NCI-H345 treated with DMSO at 0.1 percent for 48 hours (cell line): ENCODE measurements around the gene TMTC2.
"Not testable (repeated sequence)": the region's sequence is repeated elsewhere in the genome, so short reads cannot be mapped to it uniquely, and the experiment has no call there.

Experiments
- DNase-seq: peaks from one replicate; lab custom pipeline; 2025; ENCODE audit not compliant: unreplicated experiment; lab: John Stamatoyannopoulos, UW

The TMTC2 gene

DNA sequence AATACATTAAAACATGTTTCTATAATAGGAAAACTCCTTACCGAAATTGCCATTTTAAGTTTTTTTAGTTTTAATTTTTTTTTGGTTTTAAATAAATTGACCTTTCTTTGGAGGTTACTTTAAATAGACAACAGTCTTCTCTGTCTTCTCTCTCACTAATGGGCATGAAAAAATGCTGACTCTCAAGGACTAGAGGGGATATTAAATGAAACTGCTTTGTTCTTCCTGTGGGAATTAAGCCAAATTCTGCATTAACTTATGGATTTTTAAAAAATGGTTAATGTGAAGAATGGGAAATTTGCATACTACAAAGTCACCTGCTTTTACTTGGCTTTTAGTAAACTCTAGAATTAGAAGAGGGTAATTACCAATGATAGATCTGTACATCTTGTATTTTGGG, 378.9 kb downstream of the TMTC2 start:
- DNase-seq, result no peak

DNA sequence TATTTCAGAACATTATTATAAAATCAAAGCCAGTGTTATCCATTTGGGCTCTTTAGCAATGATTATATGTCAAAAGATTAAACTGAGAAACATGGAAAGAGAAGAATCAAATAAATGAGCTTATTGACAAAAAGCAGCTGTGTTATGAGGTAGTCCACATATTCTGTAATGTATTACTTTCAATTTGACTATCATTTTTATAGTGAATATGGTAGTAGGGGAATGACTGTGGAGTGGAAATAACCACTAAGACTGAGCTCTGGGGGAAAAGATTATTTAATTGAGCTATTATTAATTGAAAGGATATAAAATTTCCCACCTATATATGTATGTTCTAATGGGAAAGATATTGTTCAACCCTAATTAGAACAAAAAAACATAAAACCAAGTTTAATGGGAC, 381.3 kb downstream of the TMTC2 start:
- DNase-seq, result no peak

DNA sequence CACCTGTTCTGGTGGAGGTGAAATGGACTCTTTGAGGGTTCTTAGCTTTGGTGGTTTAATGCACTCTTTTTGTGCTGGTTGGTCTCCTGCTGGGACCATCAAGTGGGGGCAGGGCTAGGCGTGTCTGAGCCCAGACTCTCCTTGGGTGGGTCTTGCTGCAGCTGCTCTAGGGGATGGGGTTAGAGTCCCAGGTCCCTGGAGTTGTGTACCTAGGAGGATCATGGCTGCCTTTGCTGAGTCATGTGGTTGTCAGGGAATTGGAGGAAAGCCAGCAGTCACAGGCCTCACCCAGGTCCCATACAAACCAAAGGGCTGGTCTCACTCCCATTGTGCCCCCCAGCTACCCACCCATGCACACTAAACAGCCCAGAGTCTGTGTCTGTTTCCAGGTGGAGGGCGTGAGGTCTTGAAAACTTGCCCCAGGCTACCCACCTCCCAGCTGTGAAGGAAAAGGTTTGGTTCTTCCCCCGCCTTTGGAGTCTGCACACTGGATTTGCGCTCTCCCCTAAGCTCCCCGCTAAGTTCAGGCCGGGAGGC, 387.7 kb downstream of the TMTC2 start:
- DNase-seq, result no peak

- DNase-seq, result no peak
These were observed 388.8 kb downstream of the TMTC2 start for GRCh38 chr12:83075471-83075870.

DNA sequence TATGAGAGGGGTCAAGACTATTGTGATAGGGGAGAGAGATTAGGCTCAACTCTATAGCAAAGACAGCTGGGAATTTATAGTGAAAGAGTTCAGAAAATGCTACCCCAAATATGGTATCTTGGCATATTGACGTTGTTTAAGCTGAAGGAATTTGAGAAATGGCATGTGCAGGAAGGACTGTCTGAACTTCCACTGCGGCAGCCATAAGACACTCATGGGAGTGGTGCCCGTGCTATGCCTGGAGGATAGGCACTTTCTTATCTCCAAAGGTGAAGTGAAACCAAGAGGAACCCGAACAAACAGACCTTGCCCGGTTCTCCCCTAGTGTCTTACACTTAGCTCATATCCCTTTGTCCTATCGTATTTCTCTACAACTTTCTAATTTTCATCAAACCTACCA, 390.3 kb downstream of the TMTC2 start:
- no peak for DNase-seq

- no peak for DNase-seq
These were observed 396.1 kb downstream of the TMTC2 start for GRCh38 chr12:83082690-83083276.

DNA sequence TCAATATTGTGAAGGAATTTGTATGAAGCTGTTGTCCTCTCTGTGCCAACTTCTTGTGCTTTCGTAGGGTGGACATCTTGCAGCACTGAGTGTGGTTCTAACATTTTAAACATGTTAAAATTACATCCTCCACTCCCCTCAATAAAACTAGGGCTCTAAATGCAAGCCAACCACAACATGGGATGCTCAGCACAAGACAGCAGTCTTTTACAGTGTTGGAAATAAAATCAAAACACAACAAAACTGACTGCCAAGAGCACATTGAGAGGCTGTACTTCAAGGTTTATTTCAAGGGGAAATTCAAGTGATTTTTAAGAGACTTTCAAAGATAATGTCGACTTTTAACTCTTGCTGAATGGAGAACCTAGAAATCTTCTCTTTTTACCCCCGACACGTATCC, 396.9 kb downstream of the TMTC2 start:
- no peak for DNase-seq

DNA sequence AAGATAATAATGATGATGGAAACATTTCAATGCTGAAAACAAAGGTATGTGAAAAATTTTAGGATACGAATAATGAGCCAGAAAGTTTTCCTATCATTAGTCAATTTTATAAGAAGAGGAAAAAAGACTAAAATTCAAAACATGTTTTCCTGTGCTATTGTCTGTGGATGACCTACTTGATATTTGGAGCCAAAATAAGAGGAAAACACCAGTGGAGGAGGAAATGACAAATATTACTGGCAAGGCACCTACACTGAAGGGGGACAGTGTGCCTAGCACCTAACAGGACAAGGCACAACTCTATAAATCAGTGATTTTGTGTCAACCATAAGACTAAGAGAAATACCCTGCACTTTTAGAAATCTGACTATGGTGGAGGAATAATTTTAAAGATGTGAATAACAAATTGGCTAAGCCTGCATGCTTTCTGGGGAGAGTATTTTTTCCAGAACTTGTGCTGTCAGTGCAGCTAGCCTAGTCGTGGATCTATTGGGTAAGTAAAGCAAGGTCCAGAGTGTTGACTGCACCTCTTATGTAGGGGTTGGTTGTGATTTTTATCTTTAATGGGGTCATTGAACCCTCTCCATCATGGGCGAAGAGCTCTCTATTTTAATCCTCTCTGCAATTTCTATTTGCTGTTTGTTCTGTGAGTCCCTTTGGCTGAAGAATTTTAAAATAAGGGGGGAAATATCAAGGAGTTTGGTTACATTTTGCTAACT, 398.0 kb downstream of the TMTC2 start:
- no peak for DNase-seq

DNA sequence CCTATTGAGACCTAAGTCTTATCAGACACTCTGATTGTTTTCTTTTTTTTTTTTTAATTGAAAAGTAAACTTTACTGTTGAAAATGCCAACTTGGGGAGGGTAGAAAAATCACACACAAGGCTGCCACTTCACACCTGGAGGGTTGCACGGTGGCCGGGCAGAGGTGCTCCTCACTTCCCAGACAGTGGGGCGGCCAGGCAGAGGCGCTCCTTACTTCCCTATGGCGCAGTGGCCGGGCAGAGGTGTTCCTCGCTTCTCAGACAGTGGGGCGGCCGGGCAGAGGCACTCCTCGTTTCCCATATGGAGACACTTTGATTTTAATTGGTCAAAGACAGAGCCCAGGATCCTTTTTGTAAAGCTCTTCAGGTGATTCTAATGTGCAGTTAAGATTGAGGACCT, 399.3 kb downstream of the TMTC2 start:
- no peak for DNase-seq

- no peak for DNase-seq
These were observed 402.9 kb downstream of the TMTC2 start for GRCh38 chr12:83089575-83089974.

GRCh38 chr12:83092129-83092528, 405.4 kb downstream of the TMTC2 start:
- DNase-seq, result no peak

DNA sequence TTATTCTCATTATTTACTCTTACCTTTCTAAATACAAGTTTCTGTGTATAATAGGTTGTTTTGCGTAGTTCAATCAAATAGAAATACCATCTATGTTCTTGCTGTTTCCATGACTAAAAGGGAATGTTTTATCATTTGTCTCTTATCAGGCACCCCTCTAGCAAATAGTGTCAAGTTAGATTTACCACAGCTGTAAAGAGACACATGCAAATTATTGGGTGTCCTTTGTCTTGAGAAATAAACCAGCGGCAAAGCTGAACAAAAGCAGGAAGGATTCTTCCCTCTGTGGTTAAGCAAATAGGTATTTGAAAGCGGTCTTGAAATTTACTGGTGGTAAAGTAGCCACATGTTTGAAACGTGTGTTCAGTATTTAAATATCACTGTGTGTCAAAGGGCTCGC, 405.9 kb downstream of the TMTC2 start:
- DNase-seq, result no peak

- DNase-seq, result no peak
These were observed 406.7 kb downstream of the TMTC2 start for GRCh38 chr12:83093426-83093825.

DNA sequence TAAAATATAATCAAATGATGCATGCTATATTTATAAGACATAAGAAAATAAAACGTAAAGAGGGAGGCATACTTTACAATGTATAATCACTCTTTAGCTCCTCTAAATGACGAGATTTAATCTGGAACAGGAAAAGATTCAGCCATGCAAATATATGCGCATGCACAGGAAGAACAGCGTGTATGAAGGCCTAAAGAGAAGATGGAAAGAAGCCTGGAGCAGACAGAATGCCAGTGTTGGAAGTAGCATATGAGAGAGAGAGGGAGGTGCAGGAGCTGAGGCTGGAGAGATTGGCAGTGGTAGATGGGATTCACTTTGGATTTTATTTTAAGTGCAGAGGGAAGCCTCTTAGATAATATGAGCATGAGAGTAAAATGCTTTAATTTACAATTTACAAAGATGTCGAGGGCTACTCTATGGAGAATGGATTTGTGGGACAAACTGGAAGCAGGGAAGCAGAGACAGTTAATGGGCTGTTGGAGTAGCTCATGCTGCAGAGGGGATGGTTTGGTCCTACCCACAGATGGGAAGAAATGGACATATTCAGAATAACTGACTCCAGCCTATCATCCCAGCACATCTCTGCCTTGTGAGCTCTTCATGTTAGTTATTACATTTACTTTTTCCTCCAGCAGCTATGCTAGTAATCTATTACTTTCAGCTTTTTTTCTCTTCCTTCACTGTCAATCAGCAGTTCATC, 411.1 kb downstream of the TMTC2 start:
- DNase-seq, result no peak

DNA sequence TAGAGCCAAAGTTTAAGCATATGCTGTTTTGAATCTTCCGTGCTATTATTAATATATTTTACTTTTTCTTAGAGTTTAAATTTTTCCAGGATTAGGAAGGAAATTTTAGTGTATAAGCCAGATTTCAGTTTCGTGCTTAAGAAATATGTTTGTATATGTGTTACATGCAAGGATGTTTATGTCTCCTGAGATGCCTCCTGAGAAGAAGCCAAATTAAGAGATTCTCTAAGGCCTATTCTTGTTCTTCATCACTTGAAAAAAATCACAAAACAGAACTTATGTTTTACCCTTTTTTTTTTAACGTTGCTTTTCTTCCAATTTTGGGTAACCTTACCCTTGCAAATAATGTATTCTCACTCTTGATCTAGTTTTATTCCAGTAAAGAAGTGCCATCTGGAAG, 412.7 kb downstream of the TMTC2 start:
- DNase-seq, result no peak

DNA sequence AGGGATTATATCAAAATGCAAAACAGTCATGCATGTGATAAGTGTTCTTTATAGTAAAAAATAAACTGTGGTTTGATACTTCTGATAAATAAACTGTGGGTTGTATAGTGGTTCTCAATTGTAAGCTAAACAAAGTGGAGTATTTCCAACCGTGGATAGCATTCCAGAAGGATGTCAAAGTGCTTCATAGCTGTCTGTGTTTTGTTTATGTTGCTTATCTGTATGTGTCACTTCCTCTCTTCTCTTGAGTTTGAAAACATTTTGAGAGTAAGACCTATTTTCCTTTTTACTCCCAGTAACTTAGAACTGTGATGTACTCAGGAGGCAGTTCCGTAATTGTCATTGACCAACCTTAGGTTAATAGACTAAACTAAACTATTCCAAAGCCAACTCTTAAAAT, 415.8 kb downstream of the TMTC2 start:
- no peak for DNase-seq

GRCh38 chr12:83106873-83107272, 420.2 kb downstream of the TMTC2 start:
- DNase-seq, result no peak

- DNase-seq, result no peak
These were observed 423.7 kb downstream of the TMTC2 start for GRCh38 chr12:83110424-83110823.

DNA sequence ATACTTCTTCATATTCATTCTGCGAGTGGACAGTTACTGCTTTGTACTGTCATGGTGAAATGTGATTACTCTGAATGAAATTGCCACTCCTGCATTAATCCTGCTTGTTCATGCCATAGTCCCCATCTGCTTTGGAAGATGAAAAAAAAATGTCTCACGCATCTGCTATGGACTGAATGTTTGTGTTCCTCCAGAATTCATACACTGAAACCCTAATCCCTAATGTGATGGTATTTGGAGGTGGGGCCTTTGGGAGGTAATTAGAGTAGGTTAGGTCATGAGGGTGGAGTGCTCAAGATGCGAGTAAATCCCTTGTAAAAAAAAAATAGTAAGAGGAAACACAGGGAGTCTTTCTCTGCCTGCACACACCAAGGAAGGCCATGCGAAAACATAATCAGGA, 427.2 kb downstream of the TMTC2 start:
- DNase-seq, result no peak

GRCh38 chr12:83114966-83115365, 428.3 kb downstream of the TMTC2 start:
- no peak for DNase-seq

GRCh38 chr12:83117926-83118325, 431.2 kb downstream of the TMTC2 start:
- DNase-seq, result not testable (repeated sequence)
